ENCODE measurements around the gene DCT.

The DCT gene

DNA sequence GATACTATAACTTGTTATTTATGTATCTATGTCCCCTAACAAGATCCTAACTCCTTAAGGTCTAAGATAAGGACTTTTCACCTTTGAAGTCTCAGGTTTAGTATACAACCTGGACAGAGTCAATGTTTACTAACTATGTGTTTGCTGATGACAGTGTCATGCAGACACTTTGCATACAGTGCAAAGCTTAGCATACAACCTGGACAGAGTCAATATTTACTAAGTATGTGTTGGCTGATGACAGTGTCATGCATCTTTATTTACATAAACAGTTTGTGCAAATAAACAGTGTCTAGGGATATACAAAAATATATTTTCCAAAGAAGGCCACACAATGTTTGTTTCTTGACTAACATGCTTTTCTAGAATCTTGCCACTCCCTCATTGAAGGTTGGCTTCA is 34.7 kb downstream of the DCT start:
- DNase-seq, result no peak

GRCh38 chr13:94435604-94436226 is 43.8 kb downstream of the DCT start:
- no peak for DNase-seq

- no peak for DNase-seq
These were observed 46.2 kb downstream of the DCT start for GRCh38 chr13:94433055-94433961.

DNA sequence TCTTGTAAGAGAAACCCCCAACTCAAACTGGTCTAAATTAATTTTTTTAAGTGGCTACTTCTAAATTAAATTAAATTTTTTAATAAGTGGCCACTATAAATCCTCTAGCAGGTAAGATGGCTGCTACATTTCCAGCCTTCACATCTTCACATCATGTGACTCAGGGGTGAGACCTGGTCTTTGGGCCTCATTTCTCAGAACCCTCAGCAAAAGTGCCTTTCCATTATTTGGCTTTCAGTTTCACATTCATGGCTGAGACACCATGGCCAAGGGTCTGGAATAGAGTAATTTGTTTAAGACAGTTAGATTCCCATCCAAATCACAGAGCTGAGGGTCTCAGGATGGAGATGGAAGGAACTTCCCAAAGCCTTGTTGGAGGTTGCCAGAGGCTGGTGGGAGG is 47.5 kb downstream of the DCT start:
- DNase-seq, result no peak

DNA sequence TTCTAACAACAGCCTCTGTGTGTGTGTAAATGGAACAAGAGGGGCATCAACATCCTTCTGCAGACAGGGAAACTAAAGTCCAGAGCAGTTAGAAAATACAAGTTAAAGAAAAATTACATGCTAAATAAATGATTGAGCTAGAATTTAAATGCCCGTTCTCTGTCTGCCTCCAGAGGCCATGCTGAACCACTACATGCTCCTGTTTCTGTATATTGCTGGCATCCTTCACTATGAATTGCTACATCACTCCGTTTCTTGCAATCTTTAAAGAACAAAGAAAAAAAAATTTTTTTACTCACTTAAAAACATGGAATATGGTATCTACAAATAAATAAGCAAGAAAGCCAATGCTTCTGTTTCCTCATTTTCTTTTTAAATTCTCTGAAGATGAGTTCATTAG is 47.9 kb downstream of the DCT start:
- no peak for DNase-seq

- no peak for DNase-seq
These were observed 52.0 kb downstream of the DCT start for GRCh38 chr13:94427313-94427953.

DNA sequence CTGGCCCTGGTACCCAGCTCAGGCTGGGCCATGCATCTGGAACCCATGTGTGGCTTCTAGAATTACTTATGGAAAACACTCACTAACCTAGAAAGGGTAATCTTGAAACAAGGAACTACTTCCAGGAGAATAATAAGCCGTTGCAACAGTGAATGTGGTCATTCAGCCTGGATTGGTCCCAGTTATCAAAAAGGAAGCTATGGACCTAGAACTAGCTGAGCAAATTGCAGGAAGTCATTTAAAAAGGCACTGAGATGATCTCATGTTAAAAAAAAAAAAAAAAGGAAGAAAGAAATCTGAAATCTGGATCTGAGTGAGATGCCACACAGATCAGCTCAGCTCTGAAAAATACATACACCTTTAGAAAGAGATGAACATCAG is 59.6 kb downstream of the DCT start:
- no peak for DNase-seq

GRCh38 chr13:94419304-94419924 is 60.1 kb downstream of the DCT start:
- no peak for DNase-seq

DNA sequence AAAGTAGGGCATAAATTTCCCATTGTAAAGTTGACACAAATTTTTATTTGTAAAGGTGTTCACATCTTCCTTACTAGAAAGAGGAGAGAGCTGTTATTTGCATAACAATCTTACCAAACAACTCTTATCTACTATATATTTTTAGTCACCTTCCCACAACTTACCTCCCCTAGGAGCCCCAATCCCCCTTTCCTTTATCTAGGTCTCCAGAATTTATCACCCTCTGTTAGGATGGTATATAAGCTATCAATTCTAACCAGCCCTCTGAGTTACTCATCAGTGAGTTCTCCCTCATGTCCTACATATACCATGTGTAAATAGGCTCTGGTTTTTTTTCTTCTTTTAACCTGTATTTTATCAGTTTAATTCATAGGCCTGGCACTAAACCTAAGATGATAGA is 62.2 kb downstream of the DCT start:
- no peak for DNase-seq

GRCh38 chr13:94416454-94417080 is 62.9 kb downstream of the DCT start:
- no peak for DNase-seq

DNA sequence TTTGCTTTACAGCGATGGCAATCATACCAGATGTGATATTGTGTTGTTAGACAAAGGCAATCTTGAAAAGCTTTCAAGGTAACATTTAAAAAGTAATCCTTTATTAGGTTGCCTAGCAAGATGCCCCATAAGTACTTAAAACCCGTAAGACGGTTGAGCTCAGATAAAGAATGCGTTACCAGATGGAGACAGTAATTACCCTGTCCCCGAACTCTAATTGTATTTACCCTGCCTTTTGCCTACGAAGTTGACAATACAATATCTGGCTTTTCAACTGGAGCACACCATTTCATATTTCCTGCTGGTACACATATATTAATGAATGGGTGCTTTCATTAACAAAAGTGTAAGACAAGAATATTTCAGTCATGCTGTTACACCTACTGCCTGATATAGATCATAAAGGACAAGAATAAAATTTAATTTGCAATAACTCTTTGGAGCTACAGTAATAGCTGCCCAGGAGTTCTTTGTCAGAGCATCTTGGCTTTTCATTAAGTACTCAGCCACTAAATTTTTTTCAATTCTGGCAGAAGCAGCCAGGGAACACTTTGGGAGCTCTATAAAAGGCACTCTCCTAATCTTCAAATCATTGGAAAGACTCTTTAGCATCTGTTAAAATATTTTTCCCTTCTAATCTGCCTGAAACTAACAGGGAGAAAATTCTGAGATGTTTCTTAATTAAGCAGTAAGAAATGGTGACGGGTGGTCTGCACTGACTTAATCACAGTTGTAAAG is 63.8 kb downstream of the DCT start:
- DNase-seq, result no peak

DNA sequence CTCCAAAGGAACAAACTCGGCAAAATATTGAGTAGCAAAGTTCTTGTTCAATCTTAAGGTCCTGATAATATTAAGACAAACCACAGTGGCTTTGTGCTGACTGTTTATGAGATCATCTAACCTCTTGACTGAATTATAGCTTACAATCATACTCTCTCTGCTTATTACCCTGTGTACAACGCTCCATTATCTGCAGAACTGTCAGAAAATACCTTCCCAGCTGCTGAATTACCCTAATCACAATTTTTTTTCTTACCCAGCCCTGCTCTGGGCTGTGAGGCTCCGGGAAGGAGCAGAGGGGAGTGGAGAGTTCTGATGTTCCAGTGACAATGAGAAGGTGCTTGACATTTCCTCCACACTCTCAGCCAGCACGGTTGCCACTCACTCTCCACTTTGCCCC is 64.8 kb downstream of the DCT start:
- DNase-seq, result no peak

DNA sequence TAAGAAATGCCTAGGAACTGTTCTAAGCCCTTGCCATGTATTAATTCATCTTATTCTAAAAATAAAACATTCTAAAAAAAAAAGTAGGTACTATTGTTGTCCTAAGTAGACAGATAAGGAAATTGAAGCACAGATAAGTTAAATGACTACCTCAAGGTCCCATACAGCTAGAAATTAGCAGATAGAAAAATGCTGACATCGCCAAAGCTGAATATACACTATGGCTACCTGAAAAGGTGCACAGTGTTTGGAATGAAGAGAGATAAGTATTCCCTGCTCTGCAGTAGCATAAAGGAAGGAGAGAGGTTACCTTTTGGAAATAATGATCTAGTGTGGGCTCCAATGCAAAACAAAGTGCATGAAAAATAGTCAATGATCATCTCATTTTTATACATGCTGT is 65.3 kb downstream of the DCT start:
- DNase-seq, result no peak

DNA sequence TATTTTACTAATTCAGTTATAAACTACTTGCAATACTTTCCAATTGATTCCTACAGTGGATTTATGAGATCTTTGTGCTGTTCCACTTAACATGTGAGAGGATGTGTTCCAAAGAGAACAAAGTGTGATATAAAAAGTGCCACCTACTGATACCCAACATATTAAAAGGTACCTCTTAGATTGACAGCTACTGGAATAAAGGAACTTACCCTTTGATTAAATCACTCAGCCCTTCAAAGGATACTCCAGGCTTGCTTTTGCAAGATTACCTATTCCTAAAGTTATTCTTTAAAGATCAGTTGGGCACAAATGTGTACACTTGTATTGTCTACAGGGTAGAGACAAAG is 65.9 kb downstream of the DCT start:
- DNase-seq, result no peak

- DNase-seq, result no peak
These were observed 66.4 kb downstream of the DCT start for GRCh38 chr13:94412870-94413597.

- no peak for DNase-seq
These were observed 67.7 kb downstream of the DCT start for GRCh38 chr13:94411747-94412146.

DNA sequence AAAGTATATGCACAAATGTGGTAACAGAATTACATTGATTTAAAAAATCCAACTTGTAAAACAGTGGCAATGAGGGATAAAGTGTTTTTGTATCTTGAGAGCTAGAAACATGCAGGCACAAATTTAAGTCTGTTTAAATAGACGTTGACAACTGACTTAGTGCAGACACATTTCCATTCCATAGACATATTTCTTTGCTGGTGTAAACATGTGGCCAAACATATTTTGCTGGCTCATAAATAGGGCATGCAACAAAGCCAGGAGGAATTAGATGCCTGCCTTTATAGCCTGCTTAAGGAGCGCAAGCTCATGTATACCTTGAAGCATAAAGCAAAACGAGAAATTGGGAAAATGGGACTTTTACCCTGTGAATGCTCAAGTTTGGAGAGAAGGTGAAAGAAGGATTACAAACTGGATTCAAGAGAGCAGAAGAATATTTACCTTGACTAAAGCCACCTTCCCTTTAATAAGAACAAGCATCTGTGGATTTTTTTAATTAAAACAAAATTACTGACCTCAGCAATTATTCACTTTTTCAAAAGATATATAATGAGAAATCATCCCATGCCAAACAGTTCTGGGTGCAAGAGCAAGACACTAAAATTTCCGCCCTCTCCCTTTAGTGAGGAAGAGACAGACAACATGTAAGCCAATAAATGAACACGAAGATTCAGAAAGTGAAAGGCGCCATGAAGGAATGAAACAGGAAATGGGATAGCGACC is 71.0 kb downstream of the DCT start:
- DNase-seq, result no peak

- no peak for DNase-seq
These were observed 78.6 kb downstream of the DCT start for GRCh38 chr13:94400874-94401273.

DNA sequence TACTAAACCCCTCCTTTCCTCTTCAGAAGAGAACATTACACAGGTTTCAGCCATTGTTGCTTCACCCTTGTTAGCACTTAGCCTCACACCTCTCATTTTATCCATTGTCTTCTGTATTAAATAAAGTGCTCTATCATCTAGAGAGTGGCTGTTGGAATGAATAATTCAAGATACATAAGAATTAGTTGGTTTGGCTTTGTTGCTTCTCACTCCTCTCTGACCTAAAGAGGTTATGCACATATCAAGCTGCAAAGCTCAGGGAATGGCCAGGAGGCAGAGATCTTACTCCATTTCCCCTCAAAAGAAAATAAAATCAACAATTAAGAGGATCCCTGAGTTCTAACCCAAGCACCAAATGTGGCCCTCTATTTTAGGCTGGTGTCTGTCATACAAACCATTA is 79.7 kb downstream of the DCT start:
- DNase-seq, result no peak

DNA sequence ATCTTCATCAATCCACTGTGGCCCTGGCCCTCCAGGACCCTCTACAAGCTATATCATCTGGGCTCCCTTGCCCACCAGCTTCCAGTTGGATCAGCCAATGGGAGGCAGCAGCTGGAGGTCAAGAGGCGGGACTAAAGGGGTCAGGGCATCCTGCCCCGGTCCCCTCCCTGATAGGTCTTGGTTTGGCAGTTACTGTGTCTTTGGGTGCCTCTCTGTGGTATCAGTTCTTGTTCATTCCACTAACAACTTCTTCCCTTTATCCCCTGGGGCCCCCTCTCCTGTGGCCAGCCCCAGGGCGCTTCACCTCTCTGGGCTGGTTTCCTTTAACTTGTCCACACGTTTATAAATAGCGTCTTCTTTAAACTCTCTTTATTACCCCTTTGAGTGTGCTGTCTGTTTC is 83.6 kb downstream of the DCT start:
- DNase-seq, result no peak

DNA sequence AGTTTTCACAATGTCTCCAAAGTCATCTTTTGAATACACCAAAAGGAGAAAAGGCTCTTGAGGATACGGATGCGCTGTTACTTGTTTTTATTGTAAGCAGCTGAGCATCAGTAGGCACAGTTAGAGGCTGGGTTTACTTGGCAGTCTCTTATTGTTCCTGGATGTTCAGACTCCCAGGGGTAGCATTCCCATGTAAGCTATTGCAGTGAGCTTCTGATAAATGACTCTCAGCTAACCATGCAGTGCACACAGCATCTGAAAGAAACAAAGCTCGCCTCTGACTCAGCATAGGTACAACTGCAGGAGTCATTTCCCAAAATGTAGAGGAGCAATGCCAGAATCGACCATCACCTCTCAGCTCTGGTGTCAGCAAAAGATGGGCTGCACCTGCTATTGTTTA is 84.8 kb downstream of the DCT start:
- DNase-seq, result no peak
